Epithelial cell of proximal tubule (primary cell): ENCODE data around the gene BRD3OS. TPM values are rescaled to one million over a fixed set of nuclear protein-coding genes. Genes with fewer than 3 reads are reported as not detected.

Source experiments
- DNase-seq: peaks from one replicate; pipeline ENCODE4 v3.0.0-alpha.2; 2011; ENCODE audit warnings: low read depth
- H3K4me3 ChIP-seq: 2 replicates; pipeline ENCODE4 v1.5.1; 2011; ENCODE audit warnings: low read depth, mild to moderate bottlenecking, low read length
- CTCF ChIP-seq: conservative IDR thresholded peaks from 2 replicates; pipeline ENCODE4 v1.5.1; 2012; ENCODE audit warnings: low read depth, mild to moderate bottlenecking, low read length
- total RNA-seq: library from RNA; depleted of rRNA; stranded (reverse); fragments of >200 nt; gene quantifications from 2 replicates; pipeline ENCODE4 v1.2.3, GENCODE V29; 2015

Gene BRD3OS
- total RNA-seq, 1 donor from 2014 or later, result 22.7 TPM

GRCh38 chr9:134049772-134050588 is 24.7 kb downstream of the BRD3OS start:
- DNase-seq, result no peak
- no peak for TF ChIP-seq CTCF
- H3K4me3 ChIP-seq, result no peak overlapping the region

GRCh38 chr9:134050726-134051125 is 25.4 kb downstream of the BRD3OS start:
- TF ChIP-seq CTCF, result no peak
- DNase-seq, result no peak
- no peak overlapping the region for H3K4me3 ChIP-seq

- no peak overlapping the region for H3K4me3 ChIP-seq
- TF ChIP-seq CTCF, result no peak
- no peak for DNase-seq
These were observed 26.0 kb downstream of the BRD3OS start for GRCh38 chr9:134051319-134051718.

- H3K4me3 ChIP-seq, result no peak overlapping the region
- TF ChIP-seq CTCF, result no peak
- DNase-seq, result no peak
These were observed 27.2 kb downstream of the BRD3OS start for GRCh38 chr9:134052491-134052890.

GRCh38 chr9:134052941-134053340 is 27.7 kb downstream of the BRD3OS start:
- no peak for DNase-seq
- no peak overlapping the region for H3K4me3 ChIP-seq
- no peak for TF ChIP-seq CTCF

- TF ChIP-seq CTCF, result no peak
- H3K4me3 ChIP-seq, result no peak overlapping the region
- DNase-seq, result no peak
These were observed 28.2 kb downstream of the BRD3OS start for GRCh38 chr9:134053401-134053871.
